Endothelial cell of umbilical vein (primary cell): ENCODE results near the gene ZNF248. TPM values are rescaled to one million over a fixed set of nuclear protein-coding genes. Genes with fewer than 3 reads are reported as not detected.

Experiments used
- BruUV-seq: library from RNA; stranded (reverse); fragments of 400-500 nt; replicated peaks from 2 replicates; lab custom pipeline; 2021; lab: Mats Ljungman, UMichigan
- CTCF ChIA-PET: fragments of 300-600, 350-600 bp; sonication (Branson Sonifier 250); formaldehyde crosslinking; loops from one replicate; lab custom pipeline; 2021; ENCODE audit warnings: antibody characterized with exemption, inconsistent platforms; lab: Charles Lee
- POLR2A ChIA-PET: fragments of 300-600, 350-600 bp; sonication (Branson Sonifier 250); formaldehyde crosslinking; loops from one replicate; lab custom pipeline; 2021; ENCODE audit warnings: antibody characterized with exemption, inconsistent platforms; lab: Charles Lee
- DNase-seq: peaks from one replicate; pipeline ENCODE4 v3.0.0-alpha.2; 2011; ENCODE audit warnings: low read depth, low spot score
- FAIRE-seq: peaks from 2 replicates; lab custom pipeline; 2011; peaks lifted over from hg19 to GRCh38; lab: Jason Lieb, UNC
- H2AFZ ChIP-seq: 2 replicates; pipeline ENCODE4 v1.6.0; 2012; ENCODE audit warnings: low read depth, low read length, control low read depth, inconsistent platforms
- H3K27ac ChIP-seq: 2 replicates; pipeline ENCODE4 v1.5.1; 2011; ENCODE audit warnings: low read depth, mild to moderate bottlenecking, control low read depth, low read length, moderate library complexity; ENCODE audit not compliant: insufficient read depth
- H3K27me3 ChIP-seq, 2 experiments: 2 replicates each; pipeline versions ENCODE4 v1.6.0 to v1.6.1; 2011; ENCODE audit warnings: low read length in 2 of 2, mixed read lengths in 1 of 2; ENCODE audit not compliant: control insufficient read depth in 2 of 2, insufficient read depth in 2 of 2
- H3K36me3 ChIP-seq, 2 experiments: 2 replicates in 1 of 2; 3 replicates in 1 of 2; pipeline ENCODE4 v1.5.1; 2011; ENCODE audit warnings: low read length in 2 of 2, mild to moderate bottlenecking in 1 of 2, moderate library complexity in 1 of 2; ENCODE audit not compliant: control insufficient read depth in 2 of 2, insufficient read depth in 2 of 2; ENCODE audit errors: extremely low read depth in 1 of 2
- H3K4me1 ChIP-seq: 3 replicates; pipeline ENCODE4 v1.5.1; 2011; ENCODE audit warnings: mild to moderate bottlenecking, low read length; ENCODE audit not compliant: control insufficient read depth, insufficient read depth; ENCODE audit errors: extremely low read depth
- H3K4me2 ChIP-seq: 2 replicates; pipeline ENCODE4 v1.6.1; 2011; ENCODE audit warnings: low read length, control low read depth, mixed read lengths; ENCODE audit not compliant: insufficient read depth
- H3K4me3 ChIP-seq, 3 experiments: fragments of 200-600 bp in 1 of 3; sonication (generic), shearing (Covaris generic) in 1 of 3; replicated peaks in 1 of 3; 2 replicates each; pipeline ENCODE4 v1.5.1; 2011 to 2016; ENCODE audit warnings: control low read depth in 3 of 3, low read length in 3 of 3, mild to moderate bottlenecking in 2 of 3, inconsistent platforms in 1 of 3, low read depth in 1 of 3, moderate library complexity in 1 of 3; ENCODE audit not compliant: insufficient read depth in 1 of 3
- H3K79me2 ChIP-seq: 2 replicates; pipeline ENCODE4 v1.6.0; 2012; ENCODE audit warnings: low read length, inconsistent platforms; ENCODE audit not compliant: control insufficient read depth, insufficient read depth
- H3K9ac ChIP-seq: replicated peaks from 2 replicates; pipeline ENCODE3; 2011; ENCODE audit warnings: low read length, control low read depth; ENCODE audit not compliant: insufficient read depth; ENCODE audit errors: extremely low read depth
- H3K9me1 ChIP-seq: replicated peaks from 3 replicates; pipeline ENCODE4 v1.6.0; 2011; ENCODE audit warnings: mild to moderate bottlenecking, low read length; ENCODE audit not compliant: control insufficient read depth, insufficient read depth; ENCODE audit errors: extremely low read depth
- H3K9me3 ChIP-seq: replicated peaks from 2 replicates; pipeline ENCODE4 v1.5.1; 2012; ENCODE audit warnings: low read length, inconsistent platforms; ENCODE audit not compliant: control insufficient read depth, insufficient read depth
- H4K20me1 ChIP-seq: replicated peaks from 2 replicates; pipeline ENCODE3; 2011; ENCODE audit warnings: mild to moderate bottlenecking, low read length; ENCODE audit not compliant: control insufficient read depth, insufficient read depth; ENCODE audit errors: extremely low read depth
- CTCF ChIP-seq, 2 donors: IDR thresholded peaks; 1 replicate in 1 of 2; 2 replicates in 1 of 2; pipeline ENCODE4 v1.5.1; 2011; ENCODE audit warnings: low read length in 2 of 2, mild to moderate bottlenecking in 2 of 2, moderate library complexity in 2 of 2, control low read depth in 1 of 2, inconsistent platforms in 1 of 2, low read depth in 1 of 2; ENCODE audit not compliant: insufficient read depth in 1 of 2; ENCODE audit errors: extremely low read depth in 1 of 2
- EZH2 ChIP-seq: IDR thresholded peaks from 2 replicates; pipeline ENCODE4 v1.6.1; 2012; ENCODE audit warnings: borderline replicate concordance, low read depth, mild to moderate bottlenecking, moderate library complexity, low read length, inconsistent platforms; ENCODE audit not compliant: severe bottlenecking
- FOS ChIP-seq: IDR thresholded peaks from 2 replicates; pipeline ENCODE4 v1.6.1; 2011; ENCODE audit warnings: mild to moderate bottlenecking, low read length, moderate library complexity, borderline replicate concordance; ENCODE audit not compliant: insufficient read depth
- GATA2 ChIP-seq: IDR thresholded peaks from 2 replicates; pipeline ENCODE4 v1.7.0; 2011; ENCODE audit warnings: low read depth, mild to moderate bottlenecking, moderate library complexity, mixed read lengths, low read length; ENCODE audit not compliant: insufficient read length, insufficient read depth
- JUN ChIP-seq: IDR thresholded peaks from 2 replicates; pipeline ENCODE4 v1.6.1; 2011; ENCODE audit warnings: borderline replicate concordance, low read depth; ENCODE audit not compliant: insufficient read length, insufficient read depth
- MAX ChIP-seq: IDR thresholded peaks from 2 replicates; pipeline ENCODE4 v1.6.1; 2011; ENCODE audit not compliant: insufficient read depth, insufficient read length
- MYC ChIP-seq: IDR thresholded peaks from one replicate; pipeline ENCODE4 v1.6.1; 2011; ENCODE audit warnings: mild to moderate bottlenecking, low read depth, low read length
- POLR2A ChIP-seq: IDR thresholded peaks from 2 replicates; pipeline ENCODE4 v1.6.1; 2012; ENCODE audit warnings: low read depth, mild to moderate bottlenecking, control low read depth, low read length
- POLR2AphosphoS5 ChIP-seq: IDR thresholded peaks from 2 replicates; pipeline ENCODE4 v1.6.1; 2012; ENCODE audit warnings: low read depth, mild to moderate bottlenecking, control low read depth, low read length, moderate library complexity; ENCODE audit not compliant: insufficient read depth
- dilution Hi-C: fragments of 300-500 bp; cut with MboI; formaldehyde crosslinking; loops from one replicate; pipeline ENCODE4 v1.15.0; 2019; ENCODE audit warnings: low sequenced_read_pairs; ENCODE audit not compliant: extremely low pct_ligation_motif_present
- intact Hi-C: fragments of 100-400 bp; cut with micrococcal nuclease; formaldehyde crosslinking; loops from one replicate; pipeline ENCODE4 v1.10.0; 2022
- polyA plus RNA-seq, 4 experiments: library from polyadenylated mRNA; depleted of rRNA in 3 of 4; stranded (reverse) in 3 of 4; unstranded in 1 of 4; fragments of >200 nt; gene quantifications; 2 replicates each; pipeline versions ENCODE4 v1.2.1 to v1.2.3, GENCODE V29; 2011 to 2012; ENCODE audit warnings: missing spikeins in 1 of 4
- total RNA-seq: library from RNA; stranded (reverse); gene quantifications from 2 replicates; pipeline ENCODE4 v1.2.3, GENCODE V29; 2021

The ZNF248 gene
- total and polyA plus RNA-seq, 2 donors (not counting 3 experiments of a cell fraction or from before 2014, with no cell fraction given), result 4.3 to 6.5 TPM

GRCh38 chr10:37868796-37869195, 11.4 kb upstream of the ZNF248 start:
- Histone ChIP-seq H4K20me1 (no peaks in the 10 kb centered on the region), H3K9ac (no peak overlapping the region), H3K27me3 (no peaks in the 10 kb centered on the region), H3K4me3 (no peak overlapping the region), H3K9me1 (no peaks in the 10 kb centered on the region), H3K4me1 (no peaks in the 10 kb centered on the region), H3K9me3 (no peaks in the 10 kb centered on the region), H3K36me3 (no peaks in the 10 kb centered on the region), H3K27ac (no peak overlapping the region), H3K79me2 (no peaks in the 10 kb centered on the region), H3K4me2 (no peak overlapping the region), H2AFZ (no peak overlapping the region)
- intact Hi-C loops (no loop called here), dilution Hi-C loops (no loop called here)
- BruUV-seq, result no TSS peak
- TF ChIP-seq POLR2A, result no peak
- TF ChIP-seq CTCF (IDR thresholded peaks at IDR 0.05; ENCODE audit: extremely low read depth in 1 of 2, insufficient read depth in 1 of 2, low read depth in 1 of 2, low read length in 2 of 2), result no peak
- no peak for TF ChIP-seq JUN
- TF ChIP-seq FOS, result no peak
- TF ChIP-seq MYC, result no peak
- no peak for TF ChIP-seq POLR2AphosphoS5
- no peak for TF ChIP-seq MAX
- TF ChIP-seq EZH2, result no peak
- no peak for TF ChIP-seq GATA2
- POLR2A ChIA-PET, result no interaction called here
- no peak for FAIRE-seq
- DNase-seq, result no peak
- CTCF ChIA-PET, result no interaction called here
